Ishikawa (cell line): ENCODE results near the gene SMC1B.

Source experiments
- CEBPB ChIP-seq: IDR thresholded peaks from 2 replicates; pipeline ENCODE4 v1.6.1; 2012
- CREB1 ChIP-seq: IDR thresholded peaks from 2 replicates; pipeline ENCODE4 v1.6.1; 2012; ENCODE audit warnings: low read depth
- EGR1 ChIP-seq: IDR thresholded peaks from 2 replicates; pipeline ENCODE4 v1.6.1; 2012
- EP300 ChIP-seq: IDR thresholded peaks from 2 replicates; pipeline ENCODE4 v1.6.1; 2012; ENCODE audit warnings: borderline replicate concordance
- FOXM1 ChIP-seq: IDR thresholded peaks from 2 replicates; pipeline ENCODE4 v1.6.1; 2012; ENCODE audit warnings: low read depth, borderline replicate concordance
- MAX ChIP-seq: IDR thresholded peaks from 2 replicates; pipeline ENCODE4 v1.6.1; 2012
- NFIC ChIP-seq: IDR thresholded peaks from 2 replicates; pipeline ENCODE4 v1.6.1; 2012
- RAD21 ChIP-seq: IDR thresholded peaks from 2 replicates; pipeline ENCODE4 v1.6.1; 2012; ENCODE audit warnings: low read depth
- REST ChIP-seq: IDR thresholded peaks from 2 replicates; pipeline ENCODE4 v1.6.1; 2012; ENCODE audit warnings: low read depth, mild to moderate bottlenecking
- TAF1 ChIP-seq: IDR thresholded peaks from 2 replicates; pipeline ENCODE4 v1.6.1; 2012; ENCODE audit warnings: low read depth, mild to moderate bottlenecking
- TCF12 ChIP-seq: IDR thresholded peaks from 2 replicates; pipeline ENCODE4 v1.6.1; 2012; ENCODE audit warnings: low read depth
- TEAD4 ChIP-seq: IDR thresholded peaks from 2 replicates; pipeline ENCODE4 v1.6.1; 2012
- USF1 ChIP-seq: IDR thresholded peaks from 2 replicates; pipeline ENCODE4 v1.6.1; 2012
- YY1 ChIP-seq: IDR thresholded peaks from 2 replicates; pipeline ENCODE4 v1.6.1; 2012; ENCODE audit warnings: low read depth
- ZBTB7A ChIP-seq: IDR thresholded peaks from 2 replicates; pipeline ENCODE4 v1.6.1; 2012; ENCODE audit warnings: low read depth

The SMC1B gene

DNA sequence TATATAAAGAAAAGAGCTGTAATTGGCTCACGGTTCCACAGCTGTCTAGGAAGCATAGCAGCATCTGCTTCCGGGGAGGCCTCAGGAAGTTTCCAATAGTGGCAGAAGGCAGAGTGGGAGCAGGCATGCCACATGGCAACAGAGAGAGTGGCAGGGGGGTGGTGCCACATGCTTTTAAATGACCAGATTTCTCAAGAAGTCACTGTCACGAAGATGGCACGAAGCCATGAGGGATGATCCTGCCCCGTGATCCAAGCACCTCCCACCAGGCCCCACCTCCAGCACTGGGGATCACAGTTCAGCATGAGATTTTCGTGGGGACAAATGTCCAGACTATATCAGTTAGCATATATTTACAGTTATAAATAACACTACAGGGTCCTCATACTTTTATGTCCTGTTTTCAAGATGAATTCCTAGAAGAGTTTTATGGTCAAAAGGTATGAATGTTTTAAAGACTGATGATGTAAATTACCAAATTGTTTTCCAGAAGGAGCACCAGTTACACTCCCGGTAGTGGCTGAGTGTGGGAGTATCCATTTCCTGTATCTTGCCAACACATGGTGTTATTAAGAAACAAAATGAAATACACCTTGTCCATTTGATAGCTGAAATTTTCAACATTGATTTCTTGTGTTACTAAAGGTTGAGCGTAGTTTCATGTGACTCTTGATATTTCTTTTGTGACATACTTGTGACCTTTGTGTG is 84.4 kb downstream of the SMC1B start:
- TF ChIP-seq TAF1 = no peak
- TF ChIP-seq CREB1 = no peak
- no peak for TF ChIP-seq YY1

- TF ChIP-seq NFIC (no peak), ZBTB7A (no peak), TCF12 (no peak), EGR1 (no peak), CEBPB (no peak), MAX (no peak), CREB1 (no peak), TEAD4 (no peak), YY1 (no peak), USF1 (no peak)
Measured at GRCh38 chr22:45324311-45324711, 89.1 kb downstream of the SMC1B start.

DNA sequence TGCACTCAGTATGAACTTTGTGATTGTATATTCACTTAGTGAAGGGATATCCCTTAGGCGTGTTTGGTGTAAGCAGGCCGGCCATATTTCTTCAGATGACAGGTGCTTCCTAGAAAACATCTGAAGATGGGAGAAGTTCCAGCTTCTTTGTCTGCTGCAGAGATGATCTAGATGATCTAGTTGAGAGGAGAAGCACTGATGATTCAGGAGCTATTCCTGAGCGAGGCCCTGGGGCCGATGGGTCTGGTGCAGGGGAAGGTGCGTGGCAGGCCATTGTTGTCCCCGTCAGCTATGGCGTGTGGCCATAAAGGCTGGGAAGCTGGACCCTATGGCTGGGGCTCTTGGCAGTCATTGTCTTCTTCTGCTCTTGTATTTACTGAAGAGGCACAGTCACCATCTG is 89.7 kb downstream of the SMC1B start:
- TF ChIP-seq TCF12 = no peak
- no peak for TF ChIP-seq REST
- TF ChIP-seq USF1 = no peak
- TF ChIP-seq NFIC = no peak
- TF ChIP-seq CREB1 = no peak
- TF ChIP-seq TAF1 = no peak
- TF ChIP-seq EP300 = no peak
- no peak for TF ChIP-seq ZBTB7A
- TF ChIP-seq MAX = no peak
- TF ChIP-seq CEBPB = no peak
- no peak for TF ChIP-seq TEAD4
- no peak for TF ChIP-seq YY1
- TF ChIP-seq RAD21 = no peak
- TF ChIP-seq EGR1 = no peak
- TF ChIP-seq FOXM1 = no peak

DNA sequence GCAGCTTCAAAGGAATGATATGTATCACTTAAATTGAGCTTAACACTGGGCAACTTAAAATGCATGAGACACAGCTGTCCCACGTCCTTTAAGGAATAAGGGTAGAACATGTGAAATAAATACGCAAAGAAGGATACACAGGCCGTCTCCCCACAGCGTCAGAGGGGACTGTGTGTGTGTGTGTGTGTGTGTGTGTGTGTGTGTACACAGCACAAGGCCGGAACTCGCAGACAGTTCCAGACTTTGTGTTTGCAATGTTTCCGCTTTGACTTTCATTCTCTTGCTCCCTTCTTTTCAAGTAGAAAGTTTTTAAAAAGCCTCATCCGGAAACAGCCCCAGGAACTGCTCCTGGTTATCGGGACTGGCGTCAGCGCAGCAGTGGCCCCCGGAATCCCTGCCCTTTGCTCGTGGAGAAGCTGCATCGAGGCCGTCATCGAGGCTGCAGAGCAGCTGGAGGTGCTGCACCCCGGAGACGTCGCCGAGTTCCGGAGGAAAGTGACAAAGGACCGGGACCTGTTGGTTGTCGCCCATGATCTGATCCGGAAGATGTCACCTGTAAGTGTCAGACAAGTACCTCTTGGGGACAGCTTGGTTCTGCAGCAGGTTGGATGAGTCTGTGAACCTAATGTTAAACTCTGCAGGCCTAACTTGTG is 90.4 kb downstream of the SMC1B start:
- TF ChIP-seq TEAD4 = no peak
- TF ChIP-seq REST = no peak
- no peak for TF ChIP-seq CREB1
- no peak for TF ChIP-seq RAD21
- no peak for TF ChIP-seq MAX
- TF ChIP-seq FOXM1 = no peak

DNA sequence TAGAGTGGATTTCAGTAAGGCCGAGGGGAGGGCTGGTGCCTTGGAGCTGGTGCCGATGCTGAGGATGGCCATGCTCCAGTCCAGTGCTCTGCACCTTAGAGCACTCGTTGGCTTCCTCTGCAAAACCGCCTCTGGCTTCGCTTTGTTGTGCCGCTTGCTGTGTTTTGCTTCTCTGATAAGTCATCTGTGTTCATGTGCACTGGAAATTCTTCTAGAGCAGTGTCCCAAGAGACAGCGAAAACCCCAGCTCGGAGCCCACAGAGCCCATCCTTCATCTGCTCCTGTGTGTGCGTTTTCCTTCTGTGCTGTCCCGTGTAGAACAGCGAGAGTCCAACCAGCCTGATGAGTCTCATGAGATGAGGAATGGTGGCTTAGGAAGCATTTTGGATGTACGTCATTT is 91.6 kb downstream of the SMC1B start:
- TF ChIP-seq FOXM1 (no peak), MAX (no peak), ZBTB7A (no peak), TCF12 (no peak), EP300 (no peak), CREB1 (no peak), TEAD4 (no peak)
